GM15510 (cell line): Measurements from ENCODE around the gene DRICH1.

ENCODE experiments used
- POLR2A ChIP-seq: IDR thresholded peaks from 3 replicates; pipeline ENCODE4 v1.6.1; 2011; ENCODE audit warnings: borderline replicate concordance; ENCODE audit not compliant: insufficient read length; ENCODE audit errors: extremely low read depth

Gene DRICH1, protein sequence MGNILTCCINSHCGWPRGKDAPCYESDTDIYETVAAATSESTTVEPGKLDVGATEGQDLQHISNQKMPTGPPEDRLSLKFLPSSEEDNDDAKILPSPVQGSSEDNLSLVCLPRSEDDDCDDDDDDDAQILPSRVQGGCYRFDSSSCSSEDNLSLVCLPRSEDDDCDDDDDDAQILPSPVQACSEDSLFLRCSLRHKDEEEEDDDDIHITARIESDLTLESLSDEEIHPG

DNA sequence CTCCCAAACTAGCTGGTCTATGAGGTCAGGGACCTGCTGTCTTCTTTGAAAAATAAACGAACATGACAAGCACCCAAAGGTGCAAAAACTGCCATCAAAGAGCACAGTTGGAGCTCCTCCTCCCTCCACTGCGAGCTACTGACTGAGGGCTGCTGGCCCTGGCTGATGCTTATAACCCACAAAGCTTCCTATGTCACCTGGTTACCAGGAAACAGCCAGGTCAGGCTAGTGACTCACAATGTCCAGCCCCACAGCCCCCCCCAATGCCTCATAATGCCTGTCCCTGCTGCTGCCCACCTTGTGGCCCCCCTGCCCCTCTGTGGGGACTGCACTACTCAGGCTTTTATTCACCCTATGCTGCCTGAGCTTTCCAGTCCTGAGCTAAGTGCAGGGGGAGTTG is at the start of gene DRICH1:
Gene DRICH1, minus strand, starts transcription at position 144 of the 400 bp plus-strand sequence. CDS start 298 bp downstream, outside the sequence.
- no peak for TF ChIP-seq POLR2A

DNA sequence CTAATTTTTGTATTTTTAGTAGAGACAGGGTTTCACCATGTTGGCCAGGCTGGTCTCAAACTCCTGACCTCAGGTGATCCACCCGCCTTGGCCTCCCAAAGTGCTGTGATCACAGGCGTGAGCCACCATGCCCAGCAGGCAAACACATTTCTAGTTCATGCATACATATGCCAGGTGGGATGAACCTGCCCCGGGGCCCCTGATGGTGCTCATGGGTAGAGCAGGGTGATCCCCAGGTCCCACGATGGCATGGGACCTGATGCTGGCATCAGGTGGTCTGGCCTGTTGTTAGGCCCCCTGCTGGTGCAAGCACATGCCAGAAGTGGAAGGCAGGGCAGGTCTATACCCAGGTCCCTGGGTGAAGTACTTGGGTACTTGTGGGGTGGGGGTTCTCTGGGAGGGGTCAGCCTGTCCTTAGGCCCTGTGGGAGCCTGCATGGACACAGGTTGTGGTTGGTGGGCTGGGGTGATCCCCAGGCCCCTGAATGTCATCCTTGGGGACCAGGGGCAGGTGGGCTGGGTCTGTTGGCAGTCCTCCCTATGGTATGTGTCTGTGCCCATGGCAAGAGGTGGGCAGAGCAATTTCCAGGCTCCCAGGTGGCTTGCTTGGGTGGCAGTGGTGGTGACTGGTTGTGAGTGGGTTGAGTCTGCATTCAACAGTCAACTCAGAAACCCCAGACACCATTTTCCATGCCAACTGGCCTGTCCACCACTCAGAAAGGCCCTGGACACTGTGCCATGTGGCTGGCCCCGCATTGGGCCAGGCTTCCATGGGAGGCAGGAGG is 49.1 kb upstream of the DRICH1 start:
- TF ChIP-seq POLR2A = no peak

DNA sequence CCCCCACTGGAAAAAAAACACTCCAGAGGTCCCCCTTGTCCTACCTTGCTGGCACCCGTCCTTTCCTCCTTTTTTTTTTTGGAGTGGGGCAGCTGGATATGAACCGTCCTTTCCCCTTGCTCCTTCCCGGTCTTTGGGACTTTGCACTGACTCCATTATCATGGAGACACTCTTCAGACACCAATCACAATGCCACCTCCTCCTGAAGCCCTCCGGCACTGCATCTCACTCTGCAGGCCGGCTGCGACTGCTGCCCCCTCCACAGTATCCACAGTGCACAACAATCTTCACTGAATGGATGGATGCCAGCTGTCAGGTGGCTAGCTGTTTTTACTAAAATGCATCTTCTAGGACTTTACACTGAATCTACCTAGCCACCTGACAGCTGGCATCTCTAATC is 46.0 kb upstream of the DRICH1 start:
- TF ChIP-seq POLR2A = no peak

DNA sequence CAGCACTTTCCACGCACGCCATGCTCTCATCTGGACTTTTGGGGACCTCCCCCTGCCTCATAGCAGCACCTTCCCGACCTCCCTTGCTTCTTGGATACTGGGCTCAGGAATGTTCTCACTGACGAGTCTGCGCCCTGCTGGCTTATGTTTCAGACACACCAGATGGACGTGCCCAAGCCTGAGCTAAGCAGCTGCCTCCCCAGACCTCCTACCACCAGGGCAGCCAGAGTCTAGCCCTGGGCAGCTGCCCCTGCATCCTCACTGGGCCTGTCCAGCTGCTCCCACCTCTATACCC is 45.5 kb upstream of the DRICH1 start:
- TF ChIP-seq POLR2A = no peak

DNA sequence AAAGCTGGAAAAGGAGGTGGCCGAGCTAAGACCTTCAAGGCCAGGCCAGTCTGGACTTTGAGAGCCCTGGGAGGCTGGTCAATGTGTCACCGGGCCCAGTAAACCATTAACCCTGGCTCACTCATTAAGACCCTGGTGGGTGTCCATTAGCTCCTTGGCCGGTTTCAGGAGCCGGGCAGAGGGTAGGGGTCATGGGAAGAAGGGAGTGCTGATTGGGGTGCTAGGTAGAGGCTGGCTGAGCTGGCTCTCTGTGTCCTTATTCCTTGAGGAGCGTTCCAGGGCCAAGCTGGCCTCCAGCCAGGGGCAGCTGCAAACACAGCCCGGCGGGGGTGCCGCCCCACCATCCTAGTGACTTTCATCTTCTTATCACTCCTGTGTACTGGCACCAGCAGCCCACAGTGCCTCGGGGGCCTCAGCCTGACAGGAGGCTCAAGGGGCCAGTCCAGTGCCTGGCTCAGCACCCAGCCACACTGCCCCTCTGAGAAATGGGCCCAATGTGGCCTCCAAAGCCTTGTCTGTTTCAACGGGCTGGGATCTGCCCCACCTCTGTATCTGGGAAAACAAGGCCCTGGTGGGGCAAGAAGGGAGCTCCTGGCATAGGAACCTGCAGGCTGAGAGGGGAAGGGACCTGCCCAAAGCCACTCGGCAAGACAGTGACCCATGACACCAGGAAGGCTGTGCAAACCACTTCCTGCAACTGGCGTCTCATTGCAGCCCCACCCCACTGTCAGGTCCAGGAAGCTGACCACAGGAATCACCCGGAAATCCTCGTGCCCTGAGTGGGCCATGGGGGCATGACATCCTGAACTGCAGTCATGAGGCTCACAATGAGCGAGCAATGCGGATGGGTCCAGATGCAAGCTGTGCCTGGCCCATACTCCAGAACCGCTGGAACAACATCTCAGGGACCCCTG is 43.6 kb upstream of the DRICH1 start:
- TF ChIP-seq POLR2A = no peak

DNA sequence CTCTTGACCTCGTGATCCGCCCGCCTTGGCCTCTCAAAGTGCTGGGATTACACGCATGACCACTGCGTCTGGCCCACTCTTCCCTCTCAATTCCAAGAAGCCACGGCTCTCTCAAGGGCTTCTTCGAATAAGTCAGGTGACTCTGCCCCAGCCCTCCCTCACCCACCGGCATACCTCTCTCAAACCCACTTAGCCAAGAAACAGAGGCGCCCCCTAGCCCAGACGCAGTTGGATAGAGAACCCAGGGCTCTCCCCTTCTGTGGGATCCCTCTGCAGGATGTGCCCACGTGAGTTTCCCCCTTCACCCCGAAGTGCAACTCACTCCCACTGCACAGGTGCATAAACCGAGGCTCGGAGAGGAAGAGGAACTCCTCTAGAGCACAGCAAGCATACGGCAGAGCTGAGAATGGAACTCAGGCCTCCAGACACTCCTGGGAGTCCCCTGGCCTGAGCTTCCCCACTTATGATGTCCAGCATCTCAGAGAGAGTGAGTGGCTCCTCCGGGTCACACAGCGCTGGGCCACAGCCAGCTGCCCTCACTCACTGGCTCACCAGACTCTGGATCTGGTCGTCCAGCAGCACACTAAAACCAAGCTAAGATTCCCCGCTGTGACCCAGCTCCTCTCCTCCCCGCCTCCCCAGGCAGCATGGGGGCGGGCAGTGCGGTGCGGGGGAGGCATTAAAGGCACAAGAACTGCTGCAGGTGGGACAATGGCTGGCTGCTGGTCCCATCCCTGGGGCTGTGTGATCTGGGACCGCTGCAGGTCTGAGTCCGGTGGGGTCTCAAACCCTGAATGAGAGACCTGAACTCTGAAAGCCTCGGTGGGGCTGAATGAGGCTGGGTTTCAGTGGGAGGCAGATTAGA is 41.9 kb upstream of the DRICH1 start:
- no peak for TF ChIP-seq POLR2A

DNA sequence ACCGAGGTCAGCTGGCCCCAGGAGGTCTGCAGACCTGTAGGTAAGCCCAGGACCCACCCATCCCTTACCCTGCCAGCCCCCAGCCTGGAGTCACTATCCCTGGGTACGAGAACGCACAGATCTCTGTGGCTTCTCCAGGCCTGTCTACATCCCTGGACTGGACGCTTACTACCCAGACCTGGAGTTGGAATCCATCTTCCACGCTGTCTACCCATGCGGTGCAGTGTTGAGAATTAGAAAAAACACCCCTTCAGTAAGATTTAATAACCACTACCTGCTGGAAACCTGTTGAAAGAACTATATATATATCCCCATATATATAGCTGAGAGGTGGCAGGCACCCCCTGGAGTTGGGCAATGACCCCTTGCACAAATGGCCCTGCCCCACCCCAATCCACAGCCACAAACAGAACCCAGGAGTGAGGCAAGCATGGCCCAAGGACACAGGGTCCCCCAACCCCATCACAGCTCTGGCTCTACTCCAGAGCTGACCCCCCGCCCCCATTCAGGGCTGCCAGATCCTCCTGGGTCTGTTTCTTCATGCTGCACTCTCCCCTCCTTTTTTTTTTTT is 41.0 kb upstream of the DRICH1 start:
- no peak for TF ChIP-seq POLR2A

DNA sequence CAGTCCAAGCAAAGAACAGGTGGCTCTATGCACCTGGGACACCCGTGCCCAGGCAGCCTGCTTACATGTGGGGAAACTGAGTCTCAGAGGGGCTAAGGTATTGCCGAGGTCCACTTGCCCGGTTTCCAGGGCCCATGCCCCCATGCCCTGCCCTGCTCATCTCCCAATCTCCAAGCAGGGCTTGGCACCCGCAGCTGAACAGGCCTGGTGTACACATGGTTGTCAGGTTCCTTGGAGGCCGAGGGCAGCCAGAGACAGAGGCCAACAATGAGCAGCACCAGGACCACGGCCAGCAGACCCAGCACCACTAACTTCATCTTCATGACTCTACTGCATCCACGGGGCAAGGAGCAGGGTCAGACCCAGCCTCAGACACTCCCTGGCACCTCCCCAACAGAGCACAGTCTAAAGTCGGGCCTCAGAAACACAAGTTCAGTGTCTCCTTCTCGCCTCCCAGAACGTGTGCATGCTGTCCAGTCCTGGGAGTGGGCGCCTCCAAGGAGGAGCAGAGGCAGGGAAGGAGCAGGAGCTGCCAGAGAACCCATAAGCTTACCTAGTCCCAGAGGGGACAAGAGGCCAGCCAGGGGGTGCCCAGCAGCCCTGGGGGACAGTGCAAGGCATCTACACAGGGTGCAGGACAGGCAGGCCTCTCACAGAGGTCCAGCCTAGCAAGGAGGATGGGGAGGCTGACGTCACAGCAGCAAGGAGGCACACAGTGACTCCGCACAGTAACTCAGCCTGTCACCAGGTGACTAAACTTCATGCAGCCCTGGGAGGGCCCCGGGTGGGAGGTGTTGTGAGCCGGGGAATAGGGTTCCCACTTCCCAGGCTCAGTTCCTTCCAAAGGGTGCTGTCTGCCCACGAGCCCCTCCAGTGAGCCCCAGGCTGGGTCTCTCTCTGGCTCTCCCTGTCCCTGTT is 38.5 kb upstream of the DRICH1 start:
- TF ChIP-seq POLR2A = no peak

DNA sequence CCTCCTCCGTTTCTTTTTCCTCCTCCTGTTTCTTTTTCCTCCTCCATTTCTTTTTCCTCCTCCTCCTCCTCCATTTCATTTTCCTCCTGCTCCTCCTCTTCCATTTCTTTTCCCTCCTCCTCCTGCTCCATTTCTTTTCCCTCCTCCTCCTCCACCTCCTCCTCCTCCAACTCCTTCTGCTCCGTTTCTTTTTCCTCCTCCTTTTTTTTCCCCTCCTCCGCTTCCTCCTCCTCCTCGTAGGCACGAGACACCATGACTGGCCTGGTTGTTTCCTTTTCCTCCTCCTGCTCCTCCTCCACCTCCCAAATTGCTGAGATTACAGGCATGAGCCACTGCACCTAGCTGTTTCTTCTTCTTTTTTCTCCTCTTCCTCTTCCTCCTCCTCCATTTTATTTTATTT is 25.6 kb upstream of the DRICH1 start:
- TF ChIP-seq POLR2A = no peak

DNA sequence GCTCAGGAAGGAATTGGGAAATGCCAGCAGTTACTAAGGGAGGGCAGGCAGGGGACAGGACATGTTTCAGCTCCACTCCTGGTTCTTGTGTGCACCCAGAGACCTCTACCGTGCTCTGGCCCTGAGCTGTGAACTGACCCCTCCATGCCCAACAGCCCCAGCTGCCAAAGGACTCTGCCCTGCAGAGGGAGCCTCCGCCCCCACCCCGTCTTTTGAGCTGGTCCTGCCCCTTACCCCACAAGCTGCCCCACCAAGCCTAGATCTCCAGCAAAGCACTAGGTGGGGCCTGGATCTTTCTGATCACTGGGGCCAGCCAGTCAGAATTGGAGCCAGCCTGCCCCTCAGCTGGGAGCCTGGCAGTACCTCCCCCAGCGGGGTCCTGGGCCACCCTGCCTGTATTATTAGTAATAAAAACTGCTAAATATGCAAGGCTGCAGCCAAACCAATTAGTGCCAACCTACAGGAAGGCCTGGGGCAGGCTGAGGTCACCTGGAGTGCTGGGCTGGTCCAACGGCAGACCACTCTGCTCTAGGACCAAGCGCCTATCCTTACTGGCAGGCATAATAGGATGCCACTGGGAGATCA is 23.9 kb upstream of the DRICH1 start:
- TF ChIP-seq POLR2A = no peak

DNA sequence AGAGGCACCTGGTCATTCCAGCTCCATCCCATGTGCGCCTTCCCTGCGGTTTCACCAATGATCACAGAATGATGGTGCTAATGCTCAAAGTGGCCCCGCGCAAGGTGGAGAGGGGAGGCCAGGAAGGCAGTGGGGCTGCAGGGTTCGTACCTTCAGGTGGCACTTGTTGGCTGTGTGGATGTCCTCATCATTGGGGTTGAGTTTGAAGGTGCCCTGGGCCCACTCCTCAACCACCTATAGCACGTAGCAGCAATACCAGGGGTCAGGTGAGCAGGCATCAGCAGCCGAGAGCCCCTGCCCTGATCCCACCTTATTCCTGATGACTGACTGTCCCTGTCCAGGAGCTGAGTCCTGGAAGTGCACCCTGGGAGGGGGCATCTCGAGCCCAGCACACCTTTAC is 20.6 kb upstream of the DRICH1 start:
- no peak for TF ChIP-seq POLR2A

DNA sequence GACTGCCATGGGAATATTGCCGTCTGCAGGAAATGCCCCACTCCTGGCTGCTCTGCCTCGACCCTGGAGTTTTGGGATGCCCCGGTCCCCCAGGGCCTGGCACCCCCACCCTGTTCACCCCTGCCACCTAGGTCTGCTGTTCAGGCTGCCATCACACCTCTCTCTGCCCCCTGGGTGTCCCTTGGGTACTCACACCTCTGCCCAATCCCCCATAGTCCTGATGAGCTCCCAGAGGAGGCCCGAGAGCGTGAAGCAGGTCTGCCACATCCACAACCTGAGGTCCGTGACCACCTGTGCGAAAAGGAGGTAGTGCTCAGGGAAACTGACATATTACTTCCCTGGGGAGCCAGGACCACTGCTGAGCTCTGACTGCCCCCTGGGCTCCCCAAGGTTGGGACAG is 20.2 kb upstream of the DRICH1 start:
- TF ChIP-seq POLR2A = no peak

DNA sequence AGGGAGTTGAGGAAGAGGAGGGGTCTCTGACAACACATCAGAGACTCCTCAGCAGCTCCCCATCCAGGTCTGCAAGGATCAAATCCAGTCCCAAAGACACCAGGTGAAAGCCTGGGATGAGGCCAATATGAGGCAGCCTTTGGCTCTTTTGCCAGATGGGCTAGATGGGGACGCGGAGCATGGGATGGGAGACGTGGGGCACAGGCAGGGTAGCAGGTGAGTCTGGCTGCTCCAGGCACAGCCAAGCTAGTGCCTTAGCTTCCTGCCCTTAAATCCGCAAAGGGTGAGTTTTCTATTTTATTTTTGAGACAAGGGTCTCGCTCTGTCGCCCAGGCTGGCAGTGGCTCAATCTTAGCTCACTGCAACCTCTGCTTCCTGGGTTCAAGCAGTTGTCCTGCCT is 19.6 kb upstream of the DRICH1 start:
- TF ChIP-seq POLR2A = no peak
